Tibial artery (tissue), 4 donors: ENCODE measurements around the gene FOXJ2.
"Not testable (repeated sequence)": the region's sequence is repeated elsewhere in the genome, so short reads cannot be mapped to it uniquely, and the experiment has no call there.

ENCODE experiments used
- DNase-seq, 2 donors: peaks; one replicate each; pipeline ENCODE4 v3.0.0-alpha.2; 2019
- H3K27ac ChIP-seq, 2 donors: fragments of 200-600 bp; sonication (generic) in 1 of 2; 1 replicate in 1 of 2; 2 replicates in 1 of 2; pipeline ENCODE4 v1.5.1; 2018 to 2019; ENCODE audit warnings: mild to moderate bottlenecking in 1 of 2
- H3K27me3 ChIP-seq, 2 donors: fragments of 200-600 bp; sonication (generic) in 1 of 2; one replicate each; pipeline versions ENCODE4 v1.5.1 to v1.6.0; 2016 to 2019
- H3K36me3 ChIP-seq, 3 donors: fragments of 200-600 bp; sonication (generic) in 2 of 3; one replicate each; pipeline ENCODE4 v1.5.1; 2016 to 2019; ENCODE audit warnings: mild to moderate bottlenecking in 2 of 3
- H3K4me1 ChIP-seq, 4 donors: fragments of 200-600 bp; sonication (generic) in 2 of 4; 1 replicate in 3 of 4; 2 replicates in 1 of 4; pipeline ENCODE4 v1.5.1; 2016 to 2019
- H3K4me3 ChIP-seq, 2 donors: fragments of 200-600 bp; sonication (generic) in 1 of 2; 1 replicate in 1 of 2; 2 replicates in 1 of 2; pipeline ENCODE4 v1.5.1; 2018 to 2019; ENCODE audit warnings: mild to moderate bottlenecking in 2 of 2
- H3K9me3 ChIP-seq, 3 donors: fragments of 200-600 bp; sonication (generic) in 1 of 3; one replicate each; pipeline ENCODE4 v1.5.1; 2016 to 2019
- CTCF ChIP-seq, 2 experiments: fragments of 200-600 bp in 1 of 2; fragments of 450-650 bp in 1 of 2; IDR thresholded peaks; one replicate each; pipeline ENCODE4 v1.5.1; 2017 to 2019; ENCODE audit warnings: antibody characterized with exemption in 2 of 2, mild to moderate bottlenecking in 1 of 2, moderate library complexity in 1 of 2
- intact Hi-C: fragments of 100-400 bp; cut with DNase I; formaldehyde crosslinking; loops from one replicate; pipeline ENCODE4 v1.15.0; 2023; ENCODE audit warnings: low total_unique reads

FOXJ2 gene

GRCh38 chr12:8058506-8058905, 26.0 kb downstream of the FOXJ2 start:
- TF ChIP-seq CTCF (IDR thresholded peaks at IDR 0.05), result no peak
- H3K9me3 ChIP-seq, result no peaks in the 10 kb centered on the region
- peaks cover 18 to 26% (median 24%) of the 10 kb centered on the region in 3 donors for H3K36me3 ChIP-seq
- H3K27ac ChIP-seq, result no peak overlapping the region
- H3K4me1 ChIP-seq, result no peaks in the 10 kb centered on the region
- no peaks in the 10 kb centered on the region for H3K27me3 ChIP-seq
- intact Hi-C loops, result no loop called here
- no peak overlapping the region for H3K4me3 ChIP-seq
- no peak for DNase-seq

DNA sequence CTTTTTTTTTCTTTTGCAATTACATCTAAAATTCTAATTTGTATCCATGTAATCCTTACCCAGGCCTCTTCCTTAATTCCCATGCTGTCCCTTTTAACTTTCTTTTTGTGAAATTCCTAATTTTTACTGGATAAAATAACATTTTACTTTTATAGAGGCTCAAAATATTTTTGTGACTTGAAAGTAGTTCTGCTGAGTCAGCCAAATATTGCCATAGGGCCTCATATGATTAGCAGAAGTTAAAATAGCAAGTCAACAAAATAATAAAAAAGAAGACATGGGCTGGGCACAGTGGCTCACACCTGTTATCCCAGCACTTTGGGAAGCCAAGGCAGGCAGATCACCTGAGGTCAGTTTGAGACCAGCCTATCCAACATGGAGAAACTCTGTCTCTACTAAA, 31.6 kb downstream of the FOXJ2 start:
- no peaks in the 10 kb centered on the region for H3K4me1 ChIP-seq

DNA sequence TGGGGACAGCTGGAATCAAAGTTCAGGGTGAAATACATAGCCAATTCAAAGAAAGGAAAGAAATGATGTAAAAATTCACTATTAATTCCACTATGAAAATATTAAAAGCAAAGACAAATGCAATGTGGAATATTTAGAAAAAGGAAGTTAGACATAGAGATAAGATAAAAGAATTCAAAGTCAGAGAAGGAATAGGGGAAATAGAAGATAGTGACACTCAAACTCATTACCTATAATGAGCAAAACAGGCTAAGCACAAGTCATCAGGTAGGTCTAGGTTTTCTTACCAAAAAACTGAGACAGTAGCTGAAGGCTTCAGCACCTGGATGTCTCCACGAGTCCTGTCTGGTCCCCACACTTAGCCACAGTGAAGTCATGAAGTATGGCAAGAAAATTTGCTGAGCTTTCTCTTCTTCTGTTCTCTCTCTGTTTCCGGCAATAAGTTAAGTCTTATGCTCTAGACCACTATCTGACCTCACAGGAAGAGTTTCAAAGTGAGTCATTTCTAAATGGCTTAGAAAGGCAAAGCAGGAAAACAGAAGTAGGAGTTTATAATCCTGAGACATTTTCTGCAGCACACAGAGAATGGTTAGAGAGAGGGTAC, 33.6 kb downstream of the FOXJ2 start, which contains the start of gene C3AR1:
C3AR1 (minus strand) TSS at position 369 of the 604 bp plus-strand sequence. CDS start 6,174 bp downstream, outside the sequence.
- no peaks in the 10 kb centered on the region for H3K27me3 ChIP-seq
- H3K27ac ChIP-seq, result no peak within 1 kb of the TSS
- DNase-seq, result no peak
- no peaks in the 10 kb centered on the region for H3K4me1 ChIP-seq
- peak within 1 kb of the TSS; percentile 18 to 23 for H3K4me3 ChIP-seq
- no peaks in the 10 kb centered on the region for H3K9me3 ChIP-seq
- intact Hi-C loops, result no loop called here
- no peaks in the 10 kb centered on the region for H3K36me3 ChIP-seq
- TF ChIP-seq CTCF (IDR thresholded peaks at IDR 0.05), result no peak

More for the DNA sequence above, 31.6 kb downstream of the FOXJ2 start:
- Histone ChIP-seq H3K27ac (no peak overlapping the region), H3K27me3 (no peaks in the 10 kb centered on the region), H3K4me3 (peak overlapping the region; percentile 6 to 23), H3K9me3 (no peaks in the 10 kb centered on the region), H3K36me3 (no peaks in the 10 kb centered on the region)
- intact Hi-C loops, result no loop called here
- TF ChIP-seq CTCF (IDR thresholded peaks at IDR 0.05), result no peak
- no peak for DNase-seq

GRCh38 chr12:8069582-8069981, 37.1 kb downstream of the FOXJ2 start:
- intact Hi-C loops, result no loop called here

DNA sequence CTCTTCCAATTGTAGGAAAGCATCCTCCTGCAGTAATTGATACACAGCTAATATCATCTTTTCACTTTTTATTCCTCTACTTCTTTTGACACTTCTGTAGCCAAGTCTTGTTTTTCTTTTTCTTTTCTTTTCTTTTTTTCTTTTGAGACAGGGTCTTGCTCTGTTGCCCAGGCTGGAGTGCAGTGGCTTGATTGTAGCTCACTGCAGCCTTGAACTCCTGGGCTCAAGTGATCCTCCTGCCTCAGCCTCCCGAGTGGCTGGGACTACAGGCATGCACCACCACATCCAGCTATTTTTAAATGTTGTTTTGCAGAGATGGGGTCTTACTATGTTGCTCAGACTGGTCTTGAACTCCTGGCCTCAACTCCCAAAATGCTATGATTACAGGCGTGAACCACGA, 39.3 kb downstream of the FOXJ2 start:
- not testable (repeated sequence) for DNase-seq

More at GRCh38 chr12:8069582-8069981, 37.1 kb downstream of the FOXJ2 start:
- DNase-seq, result no peak
- Histone ChIP-seq H3K27ac (no peak overlapping the region), H3K4me1 (no peaks in the 10 kb centered on the region), H3K36me3 (no peaks in the 10 kb centered on the region), H3K9me3 (no peaks in the 10 kb centered on the region), H3K4me3 (no peak overlapping the region), H3K27me3 (no peaks in the 10 kb centered on the region)
- TF ChIP-seq CTCF (IDR thresholded peaks at IDR 0.05), result no peak

DNA sequence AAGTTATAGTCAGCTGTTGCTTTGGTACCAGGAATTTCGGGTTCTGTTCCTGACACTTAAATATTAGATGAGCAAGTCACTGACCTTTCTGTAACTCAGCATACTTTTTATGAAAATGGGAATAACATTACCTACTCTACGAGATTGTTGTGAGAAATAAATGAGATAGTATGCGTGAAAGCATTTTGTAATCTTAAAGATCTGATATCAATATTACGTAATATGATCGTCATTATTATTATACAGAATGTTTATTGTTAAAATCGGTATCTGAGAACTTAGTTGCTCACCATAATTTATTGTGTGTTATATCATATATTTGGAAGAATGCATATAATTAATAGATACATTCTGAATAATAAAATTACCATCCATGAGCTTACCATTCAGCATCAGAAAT, 43.4 kb downstream of the FOXJ2 start:
- no peak for TF ChIP-seq CTCF (IDR thresholded peaks at IDR 0.05)
- DNase-seq, result no peak
- no peaks in the 10 kb centered on the region for H3K9me3 ChIP-seq
- no peaks in the 10 kb centered on the region for H3K27me3 ChIP-seq
- H3K4me1 ChIP-seq, result peaks cover 0 to 9% (median 0%) of the 10 kb centered on the region in 4 donors
- H3K36me3 ChIP-seq, result no peaks in the 10 kb centered on the region
- no peak overlapping the region for H3K27ac ChIP-seq
- H3K4me3 ChIP-seq, result no peak overlapping the region
- intact Hi-C loops, result no loop called here

More for the DNA sequence above, 39.3 kb downstream of the FOXJ2 start:
- H3K4me3 ChIP-seq, H3K4me1 ChIP-seq, H3K9me3 ChIP-seq, H3K36me3 ChIP-seq, H3K27me3 ChIP-seq, intact Hi-C loops, H3K27ac ChIP-seq: not testable (repeated sequence)
